Omental fat pad (tissue), 4 donors: Measurements from ENCODE around the gene SRSF5. TPM values are rescaled to one million over a fixed set of nuclear protein-coding genes. Genes with fewer than 3 reads are reported as not detected.

ENCODE experiments used
- ATAC-seq: fragments of 150-250 bp; one replicate; pipeline ENCODE4 v1.9.1; 2016; ENCODE audit warnings: mild to moderate bottlenecking, moderate library complexity; ENCODE audit not compliant: low FRiP score
- DNase-seq: peaks from one replicate; pipeline ENCODE4 v3.0.0-alpha.2; 2019; ENCODE audit warnings: low spot score
- CTCF ChIP-seq, 3 donors: fragments of 450-650 bp; IDR thresholded peaks; one replicate each; pipeline ENCODE4 v1.5.1; 2016 to 2017; ENCODE audit warnings: antibody characterized with exemption in 3 of 3, mild to moderate bottlenecking in 3 of 3, moderate library complexity in 2 of 3
- total RNA-seq, 4 donors: library from RNA; depleted of rRNA; stranded (reverse); fragments of >200 nt; gene quantifications; one replicate each; pipeline ENCODE4 v1.1.0, GENCODE V29; 2016

The SRSF5 gene
- total RNA-seq, 4 donors from 2014 or later, result 198 to 421 (median 367) TPM

DNA sequence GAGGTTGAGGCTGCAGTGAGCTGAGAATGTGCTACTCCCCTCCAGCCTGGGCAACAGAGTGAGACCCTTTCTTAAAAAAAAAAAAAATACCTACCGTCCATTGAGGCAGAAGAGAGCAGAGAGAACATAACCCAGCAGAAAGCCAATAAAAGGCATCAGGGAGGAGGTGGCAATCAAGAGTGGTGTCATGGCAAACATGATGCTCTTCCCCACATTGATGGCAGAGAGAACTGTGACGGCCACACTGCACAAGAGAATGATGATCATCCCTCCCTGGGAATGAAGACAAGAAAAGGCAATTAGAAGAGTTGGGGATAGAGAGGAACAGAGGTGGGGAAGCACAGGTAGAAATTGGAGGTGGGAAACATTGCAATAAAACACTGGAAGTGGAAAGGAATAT lies 12.1 kb downstream of the SRSF5 start:
- no peak for ATAC-seq
- DNase-seq, result no peak
- TF ChIP-seq CTCF (IDR thresholded peaks at IDR 0.05), result no peak

- TF ChIP-seq CTCF (IDR thresholded peaks at IDR 0.05), result no peak
- DNase-seq (no peak), ATAC-seq (no peak)
These were observed 13.2 kb downstream of the SRSF5 start for GRCh38 chr14:69780092-69780491.

DNA sequence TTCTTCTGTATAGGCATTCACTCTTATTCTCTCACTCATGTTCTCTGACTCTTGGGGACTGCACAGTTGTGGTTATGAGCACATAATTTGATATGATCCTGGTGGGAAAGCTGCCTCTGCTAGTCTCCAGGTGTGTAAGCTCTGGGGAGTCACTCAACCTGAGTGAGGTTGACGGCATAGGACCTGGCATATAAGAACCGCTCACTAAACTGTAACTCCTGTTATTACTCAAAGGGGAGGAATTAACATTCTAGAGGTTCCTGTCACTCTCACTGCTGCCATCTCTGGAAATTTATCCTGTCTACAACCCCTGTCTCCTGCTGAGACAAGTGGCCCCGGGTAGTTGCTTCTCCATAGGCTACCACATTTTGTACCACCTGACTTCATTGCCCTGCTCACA lies 14.0 kb downstream of the SRSF5 start:
- DNase-seq (no peak), ATAC-seq (no peak)
- TF ChIP-seq CTCF (IDR thresholded peaks at IDR 0.05), result no peak

DNA sequence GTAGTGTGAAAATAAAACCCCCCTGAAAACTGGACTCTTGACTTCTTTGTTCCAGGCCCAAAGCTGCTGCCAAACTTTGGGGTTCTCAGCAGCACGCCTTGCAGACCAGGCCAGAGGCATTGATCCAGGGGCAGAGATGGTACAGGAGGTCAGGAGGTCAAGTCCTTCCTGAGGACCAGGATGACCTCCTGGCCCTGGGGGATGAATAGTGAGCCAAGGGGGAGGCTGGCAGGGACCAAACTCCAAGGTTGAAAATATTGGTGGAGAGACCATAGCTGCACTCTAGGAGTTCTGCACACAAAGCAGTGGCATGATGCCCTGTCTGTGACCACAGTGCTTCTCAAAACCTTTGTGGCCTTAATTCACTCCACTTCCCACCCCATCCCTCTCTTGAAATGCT lies 18.0 kb downstream of the SRSF5 start:
- DNase-seq, result no peak
- ATAC-seq, result no peak
- TF ChIP-seq CTCF (IDR thresholded peaks at IDR 0.05), result no peak

GRCh38 chr14:69786603-69787002 lies 19.7 kb downstream of the SRSF5 start:
- TF ChIP-seq CTCF (IDR thresholded peaks at IDR 0.05), result no peak
- ATAC-seq, result no peak
- no peak for DNase-seq

GRCh38 chr14:69789118-69789640 lies 22.2 kb downstream of the SRSF5 start:
- ATAC-seq (no peak), DNase-seq (no peak)
- TF ChIP-seq CTCF (IDR thresholded peaks at IDR 0.05), result no peak

- TF ChIP-seq CTCF (IDR thresholded peaks at IDR 0.05), result no peak
- DNase-seq, result no peak
- no peak for ATAC-seq
These were observed 26.0 kb downstream of the SRSF5 start for GRCh38 chr14:69792887-69793421.
